ENCODE measurements around the gene DIABLO. TPM values are rescaled to one million over a fixed set of nuclear protein-coding genes. Genes with fewer than 3 reads are reported as not detected.
"Not testable (repeated sequence)": the region's sequence is repeated elsewhere in the genome, so short reads cannot be mapped to it uniquely, and the experiment has no call there.

DIABLO gene
- total RNA-seq, 1 donor from 2014 or later: 30.5 TPM

- no peak for ATAC-seq
Measured at GRCh38 chr12:122208073-122208820, 17.6 kb downstream of the DIABLO start.

DNA sequence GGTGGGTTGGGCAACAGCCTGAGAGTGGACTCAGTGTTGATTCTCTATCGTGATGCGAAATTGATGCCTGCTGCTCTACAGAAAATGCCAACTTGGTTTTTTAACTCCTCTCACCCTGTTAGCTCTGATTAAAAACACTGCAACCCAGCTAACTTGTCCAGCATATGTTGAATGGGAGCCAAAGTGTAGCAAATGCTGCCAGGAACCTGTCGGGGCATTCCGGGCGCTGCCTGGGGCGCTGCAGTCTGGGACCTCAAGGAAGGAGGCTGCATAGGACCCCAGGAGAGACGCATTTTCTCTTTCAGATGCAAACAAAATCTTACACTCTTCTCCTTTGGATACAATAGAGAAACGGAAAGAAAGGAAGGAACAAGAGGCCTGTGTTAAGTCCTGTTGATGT, 18.5 kb downstream of the DIABLO start:
- no peak for ATAC-seq

DNA sequence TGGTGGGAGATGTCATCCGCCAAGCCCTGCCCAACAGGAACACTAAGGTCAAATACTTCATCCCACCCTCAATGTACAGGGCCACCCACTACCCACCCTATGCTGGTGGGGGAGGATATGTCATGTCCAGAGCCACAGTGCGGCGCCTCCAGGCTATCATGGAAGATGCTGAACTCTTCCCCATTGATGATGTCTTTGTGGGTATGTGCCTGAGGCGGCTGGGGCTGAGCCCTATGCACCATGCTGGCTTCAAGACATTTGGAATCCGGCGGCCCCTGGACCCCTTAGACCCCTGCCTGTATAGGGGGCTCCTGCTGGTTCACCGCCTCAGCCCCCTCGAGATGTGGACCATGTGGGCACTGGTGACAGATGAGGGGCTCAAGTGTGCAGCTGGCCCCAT, 18.9 kb downstream of the DIABLO start:
- ATAC-seq: no peak

DNA sequence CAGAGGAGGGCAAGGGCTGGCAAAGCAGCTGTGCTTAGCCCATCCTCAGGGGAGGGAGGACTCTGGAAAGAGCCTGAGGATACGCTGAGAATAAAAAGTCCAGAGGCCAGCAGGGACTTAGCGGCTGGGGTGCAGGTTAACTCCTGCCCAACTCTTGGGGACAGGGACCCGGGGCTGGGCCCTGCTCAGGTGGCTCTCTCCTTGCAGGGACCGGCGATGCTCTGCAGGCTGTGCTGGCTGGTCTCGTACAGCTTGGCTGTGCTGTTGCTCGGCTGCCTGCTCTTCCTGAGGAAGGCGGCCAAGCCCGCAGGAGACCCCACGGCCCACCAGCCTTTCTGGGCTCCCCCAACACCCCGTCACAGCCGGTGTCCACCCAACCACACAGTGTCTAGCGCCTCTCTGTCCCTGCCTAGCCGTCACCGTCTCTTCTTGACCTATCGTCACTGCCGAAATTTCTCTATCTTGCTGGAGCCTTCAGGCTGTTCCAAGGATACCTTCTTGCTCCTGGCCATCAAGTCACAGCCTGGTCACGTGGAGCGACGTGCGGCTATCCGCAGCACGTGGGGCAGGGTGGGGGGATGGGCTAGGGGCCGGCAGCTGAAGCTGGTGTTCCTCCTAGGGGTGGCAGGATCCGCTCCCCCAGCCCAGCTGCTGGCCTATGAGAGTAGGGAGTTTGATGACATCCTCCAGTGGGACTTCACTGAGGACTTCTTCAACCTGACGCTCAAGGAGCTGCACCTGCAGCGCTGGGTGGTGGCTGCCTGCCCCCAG, 19.6 kb downstream of the DIABLO start:
- no peak for ATAC-seq

DNA sequence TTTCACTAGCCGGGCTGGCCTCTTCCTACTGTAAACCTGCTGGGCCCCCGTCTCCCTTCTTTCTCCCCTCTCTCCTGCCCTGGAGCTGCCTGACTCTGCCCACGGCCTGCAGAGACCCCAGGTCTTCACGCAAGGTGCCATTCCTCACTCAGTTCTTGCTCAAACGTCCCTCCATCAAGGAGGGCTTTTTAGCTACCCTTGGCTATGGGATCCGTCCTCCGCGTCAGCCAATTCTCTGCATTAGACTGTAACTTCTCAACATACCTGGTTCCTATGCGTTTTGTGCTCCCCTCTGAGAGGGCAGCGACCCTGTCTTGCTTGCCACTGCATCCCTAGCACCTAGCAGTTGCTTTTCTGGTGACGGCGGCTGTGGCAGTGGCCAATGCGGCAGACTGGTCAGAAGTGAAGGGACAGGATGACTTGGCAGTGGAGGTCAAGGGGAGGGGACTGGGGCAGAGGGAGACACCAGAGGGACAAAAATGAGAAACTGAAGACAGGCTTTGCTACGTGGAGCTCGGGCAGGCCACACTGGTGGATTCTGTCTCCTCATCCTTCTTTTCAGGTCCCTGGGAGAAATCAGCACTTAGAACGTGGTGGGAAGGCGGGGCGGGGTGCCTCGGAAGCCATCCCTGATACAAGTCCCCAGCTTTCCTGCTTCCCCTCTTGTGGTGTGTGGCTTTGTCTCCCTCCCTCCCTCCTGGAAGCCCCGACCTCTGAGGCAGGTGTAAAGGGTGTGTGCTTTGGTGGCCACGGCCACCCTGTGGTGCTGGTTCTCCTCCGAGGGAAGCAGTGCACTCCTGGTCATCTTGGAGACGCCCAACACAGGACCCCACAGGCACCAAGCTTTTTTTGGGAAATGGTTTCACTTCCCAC, 20.6 kb downstream of the DIABLO start:
- ATAC-seq: no peak

DNA sequence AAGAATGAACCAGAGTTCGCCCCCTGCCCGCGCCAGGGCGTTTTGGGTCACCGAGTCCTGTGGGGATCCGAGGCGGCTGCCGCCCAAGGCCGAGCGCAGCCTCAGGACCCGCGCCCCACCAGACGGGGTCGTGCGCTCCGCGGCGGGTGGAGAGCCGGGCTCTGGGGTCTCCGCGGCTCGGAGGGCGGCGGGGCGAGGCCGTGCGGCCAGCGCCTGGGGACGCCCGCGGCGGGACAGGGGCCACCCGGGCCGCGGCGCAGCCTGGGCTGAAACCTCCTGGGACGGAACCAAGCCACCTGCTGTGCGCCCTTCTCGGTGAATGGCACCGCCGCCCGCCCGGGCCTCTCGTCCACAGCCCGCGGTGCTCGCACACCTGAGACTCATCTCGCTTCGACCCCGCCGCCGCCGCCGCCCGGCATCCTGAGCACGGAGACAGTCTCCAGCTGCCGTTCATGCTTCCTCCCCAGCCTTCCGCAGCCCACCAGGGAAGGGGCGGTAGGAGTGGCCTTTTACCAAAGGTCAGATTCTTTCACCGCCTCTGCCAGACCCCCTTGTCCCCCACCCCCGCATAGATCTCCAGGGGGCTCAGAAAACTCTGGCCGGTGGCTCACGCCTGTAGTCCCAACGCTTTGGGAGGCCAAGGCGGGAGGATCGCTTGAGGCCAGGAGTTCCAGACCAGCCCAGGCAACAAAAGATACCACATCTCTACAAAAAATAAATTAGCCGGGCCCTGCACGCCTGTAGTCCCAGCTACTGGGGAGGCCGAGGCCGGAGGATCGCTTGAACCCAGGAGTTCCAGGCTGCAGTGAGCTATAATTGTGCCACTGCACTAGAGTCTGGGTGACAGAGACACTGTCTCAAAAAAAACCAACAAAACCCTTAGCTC, 21.4 kb downstream of the DIABLO start:
- ATAC-seq: peak; percentile 2

DNA sequence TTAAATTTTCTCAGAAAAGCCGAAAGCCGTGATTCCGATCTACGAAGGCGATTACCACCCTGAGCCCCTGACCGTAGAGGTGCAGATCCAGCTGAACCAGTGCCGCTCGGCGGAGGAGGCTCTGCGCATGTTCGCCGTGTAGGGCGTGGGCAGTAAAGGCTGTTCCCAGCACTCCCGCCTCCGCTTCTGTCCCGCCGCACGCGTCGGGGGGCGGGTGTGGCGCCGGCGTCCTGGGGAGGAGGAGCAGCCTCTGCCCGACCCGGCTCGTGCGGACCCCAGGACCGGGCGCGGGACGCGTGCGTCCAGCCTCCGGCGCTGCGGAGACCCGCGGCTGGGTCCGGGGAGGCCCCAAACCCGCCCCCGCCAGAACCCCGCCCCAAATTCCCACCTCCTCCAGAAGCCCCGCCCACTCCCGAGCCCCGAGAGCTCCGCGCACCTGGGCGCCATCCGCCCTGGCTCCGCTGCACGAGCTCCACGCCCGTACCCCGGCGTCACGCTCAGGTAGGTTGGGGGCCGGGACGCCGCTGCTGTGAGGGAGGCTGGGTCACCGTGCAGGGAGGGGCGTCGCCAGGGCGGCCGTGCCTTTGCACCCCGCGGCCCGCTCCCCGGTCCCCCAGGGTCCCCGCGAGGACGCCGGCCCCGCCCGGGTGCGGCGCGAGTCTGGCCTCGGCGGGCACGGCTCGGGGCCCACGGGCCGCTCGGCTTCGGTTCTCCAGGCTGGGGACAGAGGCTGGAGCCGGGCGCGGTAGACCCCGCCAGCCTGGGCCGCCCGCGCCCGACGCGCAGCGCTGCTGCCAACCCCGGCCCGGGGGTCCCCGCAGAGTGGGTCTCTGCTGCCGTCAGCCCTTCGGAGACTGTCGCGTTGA, 22.3 kb downstream of the DIABLO start, which contains the start of gene B3GNT4:
TSS of gene B3GNT4 (plus strand) at position 409 of the 866 bp plus-strand sequence. CDS start 910 bp downstream, outside the sequence.
- ATAC-seq: peak; percentile 81

- not testable (repeated sequence) for ATAC-seq
Measured at GRCh38 chr12:122202811-122203210, 23.0 kb downstream of the DIABLO start.

DNA sequence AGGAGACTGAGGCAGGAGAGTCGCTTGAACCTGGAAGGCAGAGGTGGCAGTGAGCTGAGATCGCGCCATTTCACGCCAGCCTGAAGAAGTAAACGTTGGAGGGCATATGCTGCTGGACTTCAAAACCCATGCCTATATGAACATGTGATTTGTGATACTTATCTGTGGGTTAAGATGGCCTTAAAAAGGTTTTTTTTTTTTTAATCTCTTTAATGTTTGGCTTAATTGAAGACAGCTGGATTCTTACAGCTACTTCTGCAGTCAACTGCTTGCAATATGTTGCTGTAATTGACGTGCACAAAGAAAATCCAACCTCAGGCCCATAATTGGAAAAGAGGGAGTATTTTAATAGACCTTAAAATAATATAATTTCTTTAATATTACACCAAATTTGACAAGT, 23.8 kb downstream of the DIABLO start:
- ATAC-seq: no peak

DNA sequence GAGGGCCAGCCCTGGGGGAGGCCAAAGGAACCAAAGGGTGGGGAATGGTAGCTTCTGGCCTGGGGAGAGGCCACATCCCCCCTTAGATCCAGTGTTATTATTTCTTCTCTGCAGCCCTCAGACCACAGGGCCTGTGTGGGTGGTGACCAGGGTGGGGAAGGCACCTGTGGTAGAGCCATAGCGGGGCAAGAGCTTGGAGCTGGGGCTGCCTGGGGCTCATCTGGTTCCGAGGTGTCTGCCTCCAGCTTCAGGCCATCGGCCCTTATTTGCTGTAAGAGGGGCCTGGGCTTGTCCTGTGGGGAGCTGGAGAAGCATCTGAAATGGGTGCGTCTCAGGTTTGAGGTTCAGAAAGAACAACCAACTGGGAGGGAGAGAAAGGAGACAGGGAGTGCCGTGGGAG, 24.5 kb downstream of the DIABLO start:
- ATAC-seq: no peak

GRCh38 chr12:122200541-122201175, 25.2 kb downstream of the DIABLO start:
- ATAC-seq: no peak

DNA sequence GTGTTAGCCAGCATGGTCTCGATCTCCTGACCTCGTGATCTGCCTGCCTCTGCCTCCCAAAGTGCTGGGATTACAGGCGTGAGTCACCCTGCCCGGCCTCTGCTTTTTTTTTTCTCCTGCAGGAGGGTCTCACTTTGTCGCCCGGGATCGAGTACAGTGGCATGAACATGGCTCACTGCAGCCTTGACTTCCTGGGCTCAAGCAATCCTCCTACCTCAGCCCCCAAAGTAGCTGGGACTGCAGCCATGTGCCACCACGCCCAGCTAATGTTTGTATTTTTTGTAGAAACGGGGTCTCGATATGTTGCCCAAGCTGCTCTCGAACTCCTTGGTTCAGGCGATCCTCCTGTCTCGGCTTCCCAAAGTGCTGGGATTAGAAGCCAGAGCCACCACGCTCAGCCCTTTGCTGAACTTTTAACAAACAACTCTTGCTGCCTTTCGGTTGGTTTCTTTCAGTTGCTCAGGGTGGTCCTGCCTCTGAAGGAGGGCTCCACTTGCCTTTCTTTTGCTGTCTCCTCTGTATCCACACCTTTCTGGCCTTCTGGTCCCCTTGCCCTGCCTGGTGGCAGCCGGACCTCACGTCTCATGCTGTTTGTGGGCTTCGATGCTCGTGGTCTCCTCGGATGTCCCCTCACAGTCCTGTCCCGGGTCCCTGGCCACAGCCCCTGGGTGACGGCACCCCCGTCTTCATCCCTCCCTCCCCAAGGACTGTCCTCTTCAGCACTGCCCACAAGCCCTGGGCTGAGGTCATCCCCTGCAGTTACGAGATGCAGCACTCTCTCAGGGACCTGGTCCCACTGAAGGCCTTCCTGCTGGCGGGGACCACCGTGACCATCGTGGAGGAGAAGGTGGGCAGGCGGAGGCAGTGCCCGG, 26.1 kb downstream of the DIABLO start:
- ATAC-seq: no peak

- no peak for ATAC-seq
Measured at GRCh38 chr12:122197612-122197966, 28.3 kb downstream of the DIABLO start.

- no peak for ATAC-seq
Measured at GRCh38 chr12:122195405-122195804, 30.4 kb downstream of the DIABLO start.

DNA sequence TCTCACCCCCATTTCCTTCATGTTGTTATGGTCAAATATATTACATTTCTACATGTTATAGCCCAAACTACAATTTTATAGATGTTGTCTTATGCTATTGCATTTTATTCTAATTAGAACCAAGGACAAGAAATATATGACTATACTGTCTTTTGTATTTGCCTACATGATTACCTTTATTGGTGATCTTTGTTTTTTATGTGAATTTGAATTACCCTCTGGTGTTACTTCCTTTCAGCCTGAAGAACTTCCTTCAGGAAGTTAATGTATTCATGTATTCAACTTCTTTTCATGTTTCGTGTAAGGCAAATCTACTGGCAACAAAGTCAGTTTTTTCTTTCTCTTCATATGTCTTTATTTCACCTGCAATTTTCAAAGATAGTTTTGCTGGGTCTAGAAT, 31.0 kb downstream of the DIABLO start:
- no peak for ATAC-seq

GRCh38 chr12:122192441-122192840, 33.4 kb downstream of the DIABLO start:
- ATAC-seq: no peak

GRCh38 chr12:122190842-122191668, 34.8 kb downstream of the DIABLO start:
- ATAC-seq: peak; percentile 77
